Hypothalamus (tissue), 51 donors: ENCODE measurements around the gene TRA2A.
"Not testable (repeated sequence)": the region's sequence is repeated elsewhere in the genome, so short reads cannot be mapped to it uniquely, and the experiment has no call there.

ENCODE experiments used
- DNase-seq, 51 donors: peaks; one replicate each; lab custom pipeline; 2025; lab: John Stamatoyannopoulos, UW

The TRA2A gene

GRCh38 chr7:23514755-23515154, 17.0 kb downstream of the TRA2A start:
- DNase-seq, result no peak

DNA sequence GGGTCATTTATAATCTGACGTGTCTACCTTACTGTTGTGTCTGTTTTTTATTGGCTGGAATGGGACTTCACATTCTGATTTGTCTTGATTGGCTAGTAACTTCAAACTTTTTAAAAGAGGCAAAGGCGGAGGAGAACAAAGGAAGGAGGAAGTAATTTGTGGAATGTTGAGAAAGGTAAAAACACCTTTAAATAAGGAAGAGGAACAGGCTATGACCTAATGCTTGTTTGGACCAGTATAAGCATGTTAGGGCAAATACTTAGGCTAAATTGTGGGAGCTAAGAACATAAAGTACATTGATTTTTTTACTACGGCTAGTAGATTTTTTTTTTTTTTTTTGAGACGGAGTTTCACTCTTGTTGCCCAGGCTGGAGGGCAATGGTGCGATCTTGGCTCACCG, 18.0 kb downstream of the TRA2A start:
- DNase-seq, result not testable (repeated sequence)

GRCh38 chr7:23494009-23494408, 37.8 kb downstream of the TRA2A start:
- no peak for DNase-seq

DNA sequence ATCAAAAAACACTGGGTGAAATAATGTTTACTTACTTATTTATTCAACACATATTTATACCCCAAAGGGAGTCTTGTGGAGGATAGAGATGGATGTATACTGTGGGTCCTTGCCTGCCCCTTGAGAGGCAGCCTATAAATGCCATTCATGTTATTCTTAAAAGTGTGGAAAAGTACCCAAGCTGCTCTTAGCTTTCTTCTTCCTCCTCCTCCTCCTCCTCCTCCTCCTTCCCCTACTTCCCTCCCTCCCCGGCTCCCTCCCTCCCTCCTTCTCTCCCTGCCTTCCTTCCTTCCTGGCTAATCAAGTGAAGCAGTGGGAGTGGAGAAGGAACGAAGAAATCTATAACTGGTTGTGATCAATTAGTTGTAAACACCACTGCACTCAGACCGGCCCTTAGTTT, 40.3 kb downstream of the TRA2A start:
- DNase-seq, result no peak

- DNase-seq, result peak in 36 of 51 donors; percentile 9 to 65 (median 34)
Measured at GRCh38 chr7:23490357-23491135, 41.2 kb downstream of the TRA2A start.

GRCh38 chr7:23488714-23489113, 43.1 kb downstream of the TRA2A start:
- DNase-seq, result not testable (repeated sequence)

GRCh38 chr7:23487670-23488069, 44.1 kb downstream of the TRA2A start:
- DNase-seq, result no peak

DNA sequence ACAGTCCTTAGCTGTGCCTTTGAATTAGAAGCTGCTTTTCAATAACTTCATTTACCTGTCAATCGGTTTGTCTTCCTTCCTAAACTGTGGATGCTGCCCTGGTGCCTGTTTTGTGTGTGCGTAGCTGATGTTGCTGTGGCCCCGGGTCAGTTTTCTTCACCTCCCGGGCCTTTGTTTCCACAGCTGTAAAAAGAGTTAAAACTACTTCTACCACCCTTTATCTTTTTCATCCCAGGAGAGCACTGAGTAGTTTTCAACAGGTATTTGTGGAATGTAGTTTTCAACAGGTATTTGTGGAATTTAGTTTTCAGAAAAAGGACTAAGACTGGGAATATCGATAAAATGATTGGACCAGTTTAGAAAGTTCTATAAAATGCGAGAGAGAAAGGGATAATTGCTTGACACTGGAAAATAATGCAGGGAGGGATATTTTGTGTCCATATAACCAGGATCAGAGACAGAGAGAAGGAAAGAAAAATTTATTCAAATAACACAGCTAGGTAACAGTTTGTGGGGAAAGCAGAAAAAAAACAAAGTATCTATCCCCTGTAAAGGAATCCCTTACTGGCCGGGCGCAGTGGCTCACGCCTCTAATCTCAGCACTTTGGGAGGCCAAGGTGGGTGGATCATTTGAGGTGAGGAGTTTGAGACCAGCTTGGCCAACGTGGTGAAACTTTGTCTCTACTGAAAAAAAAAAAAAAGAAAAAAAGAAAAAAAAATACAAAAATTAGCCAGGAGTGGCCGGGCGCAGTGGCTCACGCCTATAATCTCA, 45.6 kb downstream of the TRA2A start:
- no peak for DNase-seq

- no peak for DNase-seq
Measured at GRCh38 chr7:23482686-23483085, 49.1 kb downstream of the TRA2A start.

DNA sequence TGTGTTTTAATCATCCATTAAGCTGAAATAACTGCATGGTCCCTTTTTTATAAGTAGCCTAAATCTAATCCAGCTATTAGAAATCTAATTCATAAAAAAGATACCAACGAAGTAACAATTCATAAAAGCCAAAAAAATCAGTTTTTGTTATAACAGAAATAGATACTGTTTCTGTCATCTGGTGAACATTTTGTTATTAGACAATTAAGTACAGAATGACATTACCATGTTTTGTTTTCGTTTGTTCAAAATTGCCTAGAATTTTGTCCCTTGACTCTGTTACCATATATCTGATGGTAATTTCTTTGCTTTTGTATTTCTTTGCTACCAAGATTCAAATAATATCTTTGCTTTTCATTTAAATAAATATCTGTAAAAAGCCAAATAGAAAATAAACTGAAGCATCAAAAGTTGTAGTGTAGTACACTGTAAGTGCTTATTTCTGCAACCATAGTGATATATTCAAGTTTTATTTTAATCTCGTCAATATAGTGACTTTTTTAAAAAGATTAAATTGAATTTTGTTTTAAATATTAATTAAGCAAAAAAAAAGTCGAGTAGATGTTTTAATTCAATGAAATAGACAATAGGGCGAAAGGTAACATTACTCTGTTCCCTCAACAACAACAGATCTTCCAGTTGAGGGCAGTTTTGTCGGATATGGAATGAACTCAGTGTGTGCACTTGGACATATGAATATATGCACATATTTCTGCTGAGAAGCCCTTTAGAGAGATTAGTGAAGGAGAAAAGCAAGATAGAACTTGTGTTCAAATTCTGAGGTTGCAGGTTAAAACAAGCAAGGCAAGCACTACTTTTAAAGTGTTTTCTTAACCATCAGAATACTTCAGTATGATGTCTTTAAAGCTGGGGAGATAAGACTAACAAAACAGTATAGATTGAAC, 53.6 kb downstream of the TRA2A start:
- no peak for DNase-seq

DNA sequence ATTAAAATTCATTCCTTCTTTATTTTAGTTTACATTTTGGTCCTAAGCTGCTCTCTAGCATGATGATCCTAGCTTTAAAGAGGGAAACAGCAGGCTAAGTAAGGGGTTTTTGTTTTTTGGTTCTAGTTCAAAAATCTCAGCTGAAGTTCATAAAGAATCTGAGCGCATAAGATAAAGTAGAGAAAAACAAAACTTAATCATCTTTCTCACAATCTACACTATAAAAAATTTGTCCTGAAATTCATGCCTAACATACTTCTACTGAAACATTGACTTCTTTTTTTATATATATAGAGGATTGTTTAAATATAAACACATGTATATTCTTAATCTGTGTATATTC, 54.7 kb downstream of the TRA2A start:
- DNase-seq, result no peak

GRCh38 chr7:23476286-23477156, 55.3 kb downstream of the TRA2A start:
- no peak for DNase-seq

GRCh38 chr7:23475576-23475839, 56.3 kb downstream of the TRA2A start:
- DNase-seq, result no peak

DNA sequence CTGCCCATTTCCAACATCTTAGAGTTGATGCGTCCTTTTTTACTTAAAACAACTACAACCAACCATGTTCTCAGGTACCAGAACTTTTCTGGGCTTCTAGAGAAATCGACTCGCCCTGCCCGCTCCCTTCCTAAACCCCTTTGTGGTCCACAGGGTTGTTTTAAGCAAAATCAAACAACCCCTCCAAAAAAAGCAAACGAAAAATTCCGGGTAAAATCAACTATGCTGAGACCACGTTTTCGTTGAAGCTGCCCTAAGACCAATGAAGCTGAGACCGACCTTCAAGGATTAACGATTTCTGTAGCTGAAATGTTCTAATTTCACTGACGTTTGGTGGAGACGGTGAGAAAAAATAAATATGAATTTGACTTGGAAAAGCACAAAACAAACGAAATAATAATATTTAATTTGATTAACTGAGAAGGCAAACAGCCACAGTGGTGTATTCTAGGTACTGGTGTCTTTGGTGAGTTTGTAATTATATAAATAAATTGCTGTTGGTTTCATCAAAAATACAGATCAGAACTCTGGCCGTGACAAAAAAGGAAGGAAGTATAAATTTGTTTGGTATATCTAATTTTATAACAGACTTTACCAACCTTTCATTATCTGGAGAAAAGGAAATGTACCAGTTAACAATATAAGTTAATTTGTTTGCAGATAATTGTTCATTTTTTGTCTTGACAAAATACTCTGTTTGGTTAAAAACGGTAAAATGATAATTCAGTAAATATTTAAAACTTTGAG, 56.8 kb downstream of the TRA2A start:
- no peak for DNase-seq

DNA sequence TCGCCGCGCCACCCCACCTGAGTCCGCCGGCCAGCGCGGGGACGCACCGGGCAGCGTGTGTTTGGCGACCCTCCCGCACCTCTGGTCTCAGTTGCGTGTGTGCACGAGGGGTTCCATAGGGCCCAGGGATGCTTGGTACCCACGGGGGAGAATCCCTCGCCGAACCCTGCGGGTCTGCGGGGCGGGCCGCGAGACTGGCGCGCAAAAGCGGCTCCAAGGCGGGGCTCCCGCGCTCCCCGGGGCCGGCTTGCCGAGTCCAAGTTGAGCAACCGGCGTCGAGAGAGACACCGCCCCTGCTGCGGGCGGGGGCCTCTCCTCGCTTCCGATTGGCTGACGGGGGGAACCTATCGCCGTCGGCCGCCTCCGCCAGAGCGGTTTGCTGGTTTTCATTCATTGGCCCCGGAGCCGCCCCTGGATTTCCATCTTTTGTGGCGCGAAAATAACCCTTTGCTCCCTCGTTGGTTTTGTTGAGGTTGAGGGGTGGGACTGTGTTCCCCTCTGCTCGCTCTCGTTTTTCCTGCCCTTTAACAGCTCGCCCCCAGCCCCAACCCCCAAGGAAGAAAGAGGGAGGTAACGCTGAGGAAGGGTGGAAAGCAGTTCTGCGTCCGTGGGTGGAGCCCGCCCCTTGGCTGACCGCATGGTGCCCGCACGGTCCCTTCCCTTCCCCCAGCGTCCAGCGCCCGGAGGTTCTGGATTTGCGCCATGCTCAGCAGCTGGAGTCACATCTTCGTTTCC, 57.5 kb downstream of the TRA2A start:
- DNase-seq, result peak in 2 of 51 donors; percentile 12 to 18

GRCh38 chr7:23473844-23474093, 58.0 kb downstream of the TRA2A start:
- DNase-seq, result no peak

- DNase-seq, result no peak
Measured at GRCh38 chr7:23472956-23473843, 58.6 kb downstream of the TRA2A start.

DNA sequence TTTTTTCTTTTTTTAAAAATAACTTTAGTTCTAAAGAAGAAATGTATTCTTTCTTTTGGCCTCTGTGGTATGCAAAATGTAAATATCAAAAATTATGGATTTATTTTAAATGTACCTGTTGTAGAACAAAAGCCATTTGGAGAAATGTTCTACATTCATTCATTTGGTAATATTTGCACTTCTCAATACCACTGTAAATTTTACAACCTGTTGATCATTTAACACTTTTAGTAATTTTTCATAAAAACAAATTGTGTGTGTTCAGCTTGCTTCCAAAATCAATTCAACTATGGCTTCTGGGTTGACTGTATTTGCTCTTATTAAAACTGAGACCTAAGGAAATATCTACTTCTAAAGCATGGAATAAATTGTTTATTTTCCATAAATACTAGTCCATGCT, 59.2 kb downstream of the TRA2A start:
- no peak for DNase-seq
